ENCODE data around the gene SLC30A2.

- no peak for TF ChIP-seq POLR2A (IDR thresholded peaks at IDR 0.05; ENCODE audit: low read length)
- TF ChIP-seq GATA1 (IDR thresholded peaks at IDR 0.05; ENCODE audit: low read depth, low read length), result no peak
These were observed 4.3 kb upstream of the SLC30A2 start for GRCh38 chr1:26050248-26050640.

All from erythroblast (primary cell).